Kidney (tissue), 14 donors: Measurements from ENCODE around the gene SNUPN. TPM values are rescaled to one million over a fixed set of nuclear protein-coding genes. Genes with fewer than 3 reads are reported as not detected.

Experiments used
- DNase-seq, 5 donors: peaks; one replicate each; pipeline ENCODE4 v3.0.0-alpha.2; 2013 to 2020
- FAIRE-seq: peaks from 2 replicates; lab custom pipeline; 2012; peaks lifted over from hg19 to GRCh38; lab: Jason Lieb, UNC
- H3K27ac ChIP-seq, 2 donors: one replicate each; pipeline ENCODE4 v1.7.0; 2013; ENCODE audit warnings: low read depth in 2 of 2, low read length in 2 of 2, inconsistent platforms in 1 of 2
- H3K27me3 ChIP-seq: one replicate; pipeline ENCODE4 v1.7.1; 2013; ENCODE audit warnings: low read length, inconsistent platforms; ENCODE audit not compliant: control insufficient read depth, insufficient read depth
- H3K36me3 ChIP-seq, 3 donors: one replicate each; pipeline versions ENCODE4 v1.7.0 to v1.7.1; 2013; ENCODE audit warnings: low read length in 3 of 3, control low read depth in 1 of 3, inconsistent platforms in 1 of 3; ENCODE audit not compliant: insufficient read depth in 3 of 3, control insufficient read depth in 2 of 3
- H3K4me1 ChIP-seq, 3 donors: one replicate each; pipeline versions ENCODE4 v1.7.0 to v1.7.1; 2013; ENCODE audit warnings: low read length in 3 of 3, inconsistent platforms in 1 of 3, low read depth in 1 of 3; ENCODE audit not compliant: control insufficient read depth in 2 of 3, insufficient read depth in 2 of 3
- H3K4me3 ChIP-seq, 3 donors: one replicate each; pipeline versions ENCODE4 v1.7.0 to v1.8.1; 2013; ENCODE audit warnings: low read length in 3 of 3, control low read depth in 1 of 3, inconsistent platforms in 1 of 3
- H3K9ac ChIP-seq, 3 donors: one replicate each; pipeline versions ENCODE4 v1.7.0 to v1.7.1; 2013; ENCODE audit warnings: low read length in 3 of 3, control low read depth in 1 of 3, inconsistent platforms in 1 of 3
- H3K9me3 ChIP-seq, 3 donors: one replicate each; pipeline versions ENCODE4 v1.7.0 to v1.7.1; 2013; ENCODE audit warnings: low read length in 3 of 3, control low read depth in 1 of 3, inconsistent platforms in 1 of 3; ENCODE audit not compliant: control insufficient read depth in 2 of 3, insufficient read depth in 1 of 3
- CTCF ChIP-seq: IDR thresholded peaks from 3 replicates; pipeline ENCODE4 v1.5.1; 2012; ENCODE audit warnings: mild to moderate bottlenecking, moderate library complexity, borderline replicate concordance; ENCODE audit not compliant: insufficient read depth; ENCODE audit errors: extremely low read depth
- intact Hi-C: fragments of 100-400 bp; cut with DNase I; formaldehyde crosslinking; loops from one replicate; pipeline ENCODE4 v1.11.1; 2022
- polyA plus RNA-seq: library from polyadenylated mRNA; stranded (reverse); fragments of 350-450 nt; fragmentation: Illumina TruSeq; extraction: RNeasy Lipid Tissue Mini Kit (QIAGEN cat#74804); gene quantifications from one replicate; pipeline ENCODE4 v1.2.3, GENCODE V29; 2014; ENCODE audit warnings: low read depth, low replicate concordance; ENCODE audit not compliant: insufficient read depth
- total RNA-seq: library from RNA; stranded (reverse); fragmentation: NEBNext Ultra II Directional; extraction: Animal tissue kit (Norgen Biotek cat#: 25700); gene quantifications from one replicate; pipeline ENCODE4 v1.2.1, GENCODE V29; 2021
- donor health status: control.
- donor health status: control.
- donor health status: control.
- donor health status: control.
- donor health status: control.
- donor health status: DM: yes; HTN: yes; CAD: no.
- donor health status: Normal renal cell carcinoma (clear cell type).

Gene SNUPN
- total and polyA plus RNA-seq, 2 donors from 2014 or later = 24.1 to 37.4 TPM

- TF ChIP-seq CTCF = no peak
- Histone ChIP-seq H3K27me3 (no peaks in the 10 kb centered on the region), H3K4me3 (no peak overlapping the region), H3K9ac (no peak overlapping the region), H3K4me1 (peaks cover 0 to 16% (median 7%) of the 10 kb centered on the region in 3 donors), H3K9me3 (no peaks in the 10 kb centered on the region), H3K27ac (no peak overlapping the region), H3K36me3 (no peaks in the 10 kb centered on the region)
- no peak for DNase-seq
- no peak for FAIRE-seq
- intact Hi-C loops = no loop called here
These were observed 18.9 kb upstream of the SNUPN start for GRCh38 chr15:75644376-75644775.

- no peak for FAIRE-seq
- Histone ChIP-seq H3K27me3 (no peaks in the 10 kb centered on the region), H3K4me3 (no peak overlapping the region), H3K36me3 (no peaks in the 10 kb centered on the region), H3K9me3 (no peaks in the 10 kb centered on the region), H3K9ac (no peak overlapping the region), H3K4me1 (peaks cover 0 to 20% (median 0%) of the 10 kb centered on the region in 3 donors), H3K27ac (no peak overlapping the region)
- no peak for TF ChIP-seq CTCF
- peak in 1 of 5 donors; percentile 15 for DNase-seq
- intact Hi-C loops = no loop called here
These were observed 16.1 kb upstream of the SNUPN start for GRCh38 chr15:75641603-75642002.

GRCh38 chr15:75641179-75641503 lies 15.6 kb upstream of the SNUPN start:
- Histone ChIP-seq H3K4me1 (peaks cover 0 to 15% (median 0%) of the 10 kb centered on the region in 3 donors), H3K9me3 (no peaks in the 10 kb centered on the region), H3K27me3 (no peaks in the 10 kb centered on the region), H3K27ac (no peak overlapping the region), H3K4me3 (peak overlapping the region in 1 of 3 donors; percentile 98), H3K36me3 (no peaks in the 10 kb centered on the region), H3K9ac (no peak overlapping the region)
- FAIRE-seq = no peak
- intact Hi-C loops = no loop called here
- TF ChIP-seq CTCF = no peak
- peak in 1 of 5 donors; percentile 25 for DNase-seq

GRCh38 chr15:75640483-75641178 lies 15.1 kb upstream of the SNUPN start:
- Histone ChIP-seq H3K27me3 (no peaks in the 10 kb centered on the region), H3K4me3 (peak overlapping the region; percentile 83 to 98 (median 95)), H3K9me3 (no peaks in the 10 kb centered on the region), H3K9ac (peak overlapping the region; percentile 65 to 97 (median 71)), H3K36me3 (no peaks in the 10 kb centered on the region), H3K4me1 (peaks cover 0 to 15% (median 0%) of the 10 kb centered on the region in 3 donors), H3K27ac (peak overlapping the region; percentile 83 to 98)
- FAIRE-seq = no peak
- DNase-seq = peak in 3 of 5 donors; percentile 11 to 71 (median 66)
- intact Hi-C loops = no loop called here
- no peak for TF ChIP-seq CTCF
